Measurements from ENCODE around the gene CHRNA9.

CHRNA9 gene

GRCh38 chr4:40327340-40327739 lies 7.8 kb upstream of the CHRNA9 start:
- Histone ChIP-seq H3K4me2 (ENCODE audit: insufficient read depth, low read length, poor library complexity, severe bottlenecking) (no peak overlapping the region), H3K36me3 (replicated peaks in 1 of 2; ENCODE audit: control insufficient read depth in 2 of 2, insufficient read depth in 2 of 2, low read length in 2 of 2) (no peaks in the 10 kb centered on the region), H3K18ac (ENCODE audit: low read length) (no peak overlapping the region), H3K79me1 (ENCODE audit: low read depth, low read length) (no peaks in the 10 kb centered on the region), H2AFZ (ENCODE audit: low read length) (peak overlapping the region; percentile 12), H4K91ac (ENCODE audit: low read depth, low read length, poor library complexity) (no peak overlapping the region), H2AK5ac (ENCODE audit: low read depth, low read length) (no peak overlapping the region), H3K4ac (ENCODE audit: low read length) (no peak overlapping the region), H3K14ac (ENCODE audit: low read length) (no peak overlapping the region), H3K4me3 (ENCODE audit: low read length in 2 of 2) (no peak overlapping the region), H3K9ac (ENCODE audit: low read depth, low read length, poor library complexity) (no peak overlapping the region), H3K9me3 (replicated peaks in 1 of 2; ENCODE audit: control insufficient read depth in 2 of 2, insufficient read depth in 1 of 2, low read depth in 1 of 2, low read length in 2 of 2) (no peaks in the 10 kb centered on the region), H2BK12ac (ENCODE audit: low read length) (no peak overlapping the region), H3K23ac (ENCODE audit: low read depth, low read length, poor library complexity) (no peak overlapping the region), H2BK15ac (ENCODE audit: low read length) (peak overlapping the region; percentile 62), H3K27me3 (ENCODE audit: control insufficient read depth in 3 of 3, insufficient read depth in 3 of 3, low read depth in 1 of 3, low read length in 3 of 3) (no peaks in the 10 kb centered on the region), H2BK120ac (ENCODE audit: low read depth, low read length) (peak overlapping the region; percentile 11), H3K27ac (replicated peaks; ENCODE audit: low read length) (no peak overlapping the region), H3K4me1 (ENCODE audit: control insufficient read depth in 2 of 2, insufficient read depth in 1 of 2, low read depth in 1 of 2, low read length in 2 of 2) (peaks cover 3 to 9% of the 10 kb centered on the region in 2 donors), H2BK5ac (ENCODE audit: low read length) (no peak overlapping the region), H4K8ac (ENCODE audit: low read depth, low read length) (no peak overlapping the region)
- no CpG with 5 or more reads among the region's 4 CpGs for WGBS, 2 donors (ENCODE audit: extremely low coverage in 2 of 2, insufficient read length in 2 of 2, insufficient replicate concordance in 1 of 2)
- no peak for DNase-seq (ENCODE audit: low spot score)

- H2BK120ac ChIP-seq (ENCODE audit: low read depth, low read length), result no peak overlapping the region
- H3K4me2 ChIP-seq (ENCODE audit: insufficient read depth, low read length, poor library complexity, severe bottlenecking), result no peak overlapping the region
- peaks cover 0 to 2% of the 10 kb centered on the region in 2 donors for H3K4me1 ChIP-seq (ENCODE audit: control insufficient read depth in 2 of 2, insufficient read depth in 1 of 2, low read depth in 1 of 2, low read length in 2 of 2)
- no CpG with 5 or more reads among the region's 1 CpG for WGBS, 2 donors (ENCODE audit: extremely low coverage in 2 of 2, insufficient read length in 2 of 2, insufficient replicate concordance in 1 of 2)
- H2BK15ac ChIP-seq (ENCODE audit: low read length), result no peak overlapping the region
- no peak overlapping the region for H2BK12ac ChIP-seq (ENCODE audit: low read length)
- H3K23ac ChIP-seq (ENCODE audit: low read depth, low read length, poor library complexity), result no peak overlapping the region
- H3K9me3 ChIP-seq (replicated peaks in 1 of 2; ENCODE audit: control insufficient read depth in 2 of 2, insufficient read depth in 1 of 2, low read depth in 1 of 2, low read length in 2 of 2), result no peaks in the 10 kb centered on the region
- no peak for DNase-seq (ENCODE audit: low spot score)
- no peak overlapping the region for H3K27ac ChIP-seq (replicated peaks; ENCODE audit: low read length)
- H2AK5ac ChIP-seq (ENCODE audit: low read depth, low read length), result no peak overlapping the region
- H3K79me1 ChIP-seq (ENCODE audit: low read depth, low read length), result no peaks in the 10 kb centered on the region
- no peak overlapping the region for H3K4ac ChIP-seq (ENCODE audit: low read length)
- H3K36me3 ChIP-seq (replicated peaks in 1 of 2; ENCODE audit: control insufficient read depth in 2 of 2, insufficient read depth in 2 of 2, low read length in 2 of 2), result no peaks in the 10 kb centered on the region
- H3K9ac ChIP-seq (ENCODE audit: low read depth, low read length, poor library complexity), result no peak overlapping the region
- no peaks in the 10 kb centered on the region for H3K27me3 ChIP-seq (ENCODE audit: control insufficient read depth in 3 of 3, insufficient read depth in 3 of 3, low read depth in 1 of 3, low read length in 3 of 3)
- H3K4me3 ChIP-seq (ENCODE audit: low read length in 2 of 2), result no peak overlapping the region
- H3K18ac ChIP-seq (ENCODE audit: low read length), result no peak overlapping the region
- H2BK5ac ChIP-seq (ENCODE audit: low read length), result no peak overlapping the region
- H4K91ac ChIP-seq (ENCODE audit: low read depth, low read length, poor library complexity), result no peak overlapping the region
- no peak overlapping the region for H4K8ac ChIP-seq (ENCODE audit: low read depth, low read length)
- H3K14ac ChIP-seq (ENCODE audit: low read length), result no peak overlapping the region
- H2AFZ ChIP-seq (ENCODE audit: low read length), result no peak overlapping the region
These were observed 6.8 kb upstream of the CHRNA9 start for GRCh38 chr4:40328383-40328782.

GRCh38 chr4:40329805-40330204 lies 5.3 kb upstream of the CHRNA9 start:
- no peak for DNase-seq (ENCODE audit: low spot score)
- no CpG with 5 or more reads among the region's 7 CpGs for WGBS, 2 donors (ENCODE audit: extremely low coverage in 2 of 2, insufficient read length in 2 of 2, insufficient replicate concordance in 1 of 2)

GRCh38 chr4:40330536-40330935 lies 4.6 kb upstream of the CHRNA9 start:
- no peak overlapping the region for H3K27ac ChIP-seq (replicated peaks; ENCODE audit: low read length)
- no peak overlapping the region for H3K4me3 ChIP-seq (ENCODE audit: low read length in 2 of 2)
- no peak for DNase-seq (ENCODE audit: low spot score)
- H2BK12ac ChIP-seq (ENCODE audit: low read length), result no peak overlapping the region
- H3K4me2 ChIP-seq (ENCODE audit: insufficient read depth, low read length, poor library complexity, severe bottlenecking), result no peak overlapping the region
- H3K4ac ChIP-seq (ENCODE audit: low read length), result no peak overlapping the region
- H4K8ac ChIP-seq (ENCODE audit: low read depth, low read length), result no peak overlapping the region
- no peak overlapping the region for H2AK5ac ChIP-seq (ENCODE audit: low read depth, low read length)
- H2BK15ac ChIP-seq (ENCODE audit: low read length), result no peak overlapping the region
- H3K14ac ChIP-seq (ENCODE audit: low read length), result no peak overlapping the region
- no CpG with 5 or more reads among the region's 7 CpGs for WGBS, 2 donors (ENCODE audit: extremely low coverage in 2 of 2, insufficient read length in 2 of 2, insufficient replicate concordance in 1 of 2)
- no peak overlapping the region for H2BK5ac ChIP-seq (ENCODE audit: low read length)
- H2BK120ac ChIP-seq (ENCODE audit: low read depth, low read length), result no peak overlapping the region
- no peaks in the 10 kb centered on the region for H3K9me3 ChIP-seq (replicated peaks in 1 of 2; ENCODE audit: control insufficient read depth in 2 of 2, insufficient read depth in 1 of 2, low read depth in 1 of 2, low read length in 2 of 2)
- no peak overlapping the region for H3K9ac ChIP-seq (ENCODE audit: low read depth, low read length, poor library complexity)
- H2AFZ ChIP-seq (ENCODE audit: low read length), result peak overlapping the region; percentile 3
- no peak overlapping the region for H4K91ac ChIP-seq (ENCODE audit: low read depth, low read length, poor library complexity)
- H3K4me1 ChIP-seq (ENCODE audit: control insufficient read depth in 2 of 2, insufficient read depth in 1 of 2, low read depth in 1 of 2, low read length in 2 of 2), result peaks cover 12 to 15% of the 10 kb centered on the region in 2 donors
- no peaks in the 10 kb centered on the region for H3K27me3 ChIP-seq (ENCODE audit: control insufficient read depth in 3 of 3, insufficient read depth in 3 of 3, low read depth in 1 of 3, low read length in 3 of 3)
- H3K79me1 ChIP-seq (ENCODE audit: low read depth, low read length), result no peaks in the 10 kb centered on the region
- no peak overlapping the region for H3K23ac ChIP-seq (ENCODE audit: low read depth, low read length, poor library complexity)
- H3K18ac ChIP-seq (ENCODE audit: low read length), result no peak overlapping the region
- no peaks in the 10 kb centered on the region for H3K36me3 ChIP-seq (replicated peaks in 1 of 2; ENCODE audit: control insufficient read depth in 2 of 2, insufficient read depth in 2 of 2, low read length in 2 of 2)

More at GRCh38 chr4:40329805-40330204, 5.3 kb upstream of the CHRNA9 start:
- Histone ChIP-seq H3K23ac (ENCODE audit: low read depth, low read length, poor library complexity) (no peak overlapping the region), H4K8ac (ENCODE audit: low read depth, low read length) (no peak overlapping the region), H3K18ac (ENCODE audit: low read length) (no peak overlapping the region), H3K14ac (ENCODE audit: low read length) (no peak overlapping the region), H2BK12ac (ENCODE audit: low read length) (no peak overlapping the region), H3K79me1 (ENCODE audit: low read depth, low read length) (no peaks in the 10 kb centered on the region), H3K4me2 (ENCODE audit: insufficient read depth, low read length, poor library complexity, severe bottlenecking) (no peak overlapping the region), H2AK5ac (ENCODE audit: low read depth, low read length) (no peak overlapping the region), H2AFZ (ENCODE audit: low read length) (peak overlapping the region; percentile 20), H3K9ac (ENCODE audit: low read depth, low read length, poor library complexity) (no peak overlapping the region), H2BK15ac (ENCODE audit: low read length) (no peak overlapping the region), H4K91ac (ENCODE audit: low read depth, low read length, poor library complexity) (no peak overlapping the region), H3K27me3 (ENCODE audit: control insufficient read depth in 3 of 3, insufficient read depth in 3 of 3, low read depth in 1 of 3, low read length in 3 of 3) (no peaks in the 10 kb centered on the region), H3K27ac (replicated peaks; ENCODE audit: low read length) (no peak overlapping the region), H3K9me3 (replicated peaks in 1 of 2; ENCODE audit: control insufficient read depth in 2 of 2, insufficient read depth in 1 of 2, low read depth in 1 of 2, low read length in 2 of 2) (no peaks in the 10 kb centered on the region), H2BK120ac (ENCODE audit: low read depth, low read length) (no peak overlapping the region), H3K4ac (ENCODE audit: low read length) (no peak overlapping the region), H3K36me3 (replicated peaks in 1 of 2; ENCODE audit: control insufficient read depth in 2 of 2, insufficient read depth in 2 of 2, low read length in 2 of 2) (no peaks in the 10 kb centered on the region), H3K4me1 (ENCODE audit: control insufficient read depth in 2 of 2, insufficient read depth in 1 of 2, low read depth in 1 of 2, low read length in 2 of 2) (peaks cover 6 to 11% of the 10 kb centered on the region in 2 donors), H3K4me3 (ENCODE audit: low read length in 2 of 2) (no peak overlapping the region), H2BK5ac (ENCODE audit: low read length) (no peak overlapping the region)
